CD4-positive, alpha-beta T cell (primary cell): Measurements from ENCODE around the gene PPFIBP2. TPM values are rescaled to one million over a fixed set of nuclear protein-coding genes. Genes with fewer than 3 reads are reported as not detected.

Experiments
- ATAC-seq: fragments of 200-7000 bp; cut with Tn5 transposase; one replicate; pipeline ENCODE4 v1.10.0; 2022; ENCODE audit warnings: mild to moderate bottlenecking; ENCODE audit not compliant: poor library complexity
- CTCF ChIA-PET: fragments of 350-600 bp; sonication (Branson Sonifier 250); formaldehyde crosslinking; loops from one replicate; lab custom pipeline; 2021; ENCODE audit warnings: antibody characterized with exemption, inconsistent platforms; lab: Charles Lee
- POLR2A ChIA-PET: fragments of 350-600 bp; sonication (Branson Sonifier 250); formaldehyde crosslinking; loops from one replicate; lab custom pipeline; 2021; ENCODE audit warnings: antibody characterized with exemption, inconsistent platforms; lab: Charles Lee
- DNase-seq, 14 experiments: peaks; one replicate each; pipeline ENCODE4 v3.0.0-alpha.2; 2013 to 2020; ENCODE audit warnings: mixed read lengths in 2 of 14
- H3K27ac ChIP-seq, 2 donors: one replicate each; pipeline versions ENCODE4 v1.5.1 to v1.7.0; 2013; ENCODE audit warnings: low read length in 2 of 2, low read depth in 1 of 2, mild to moderate bottlenecking in 1 of 2
- H3K27me3 ChIP-seq, 2 experiments: 1 replicate in 1 of 2; 2 replicates in 1 of 2; pipeline versions ENCODE4 v1.6.1 to v1.7.0; 2013; ENCODE audit warnings: low read length in 2 of 2, control low read depth in 1 of 2, mild to moderate bottlenecking in 1 of 2, moderate library complexity in 1 of 2; ENCODE audit not compliant: insufficient read depth in 2 of 2, control insufficient read depth in 1 of 2
- H3K36me3 ChIP-seq: one replicate; pipeline ENCODE4 v1.6.1; 2013; ENCODE audit warnings: low read length, control low read depth; ENCODE audit not compliant: insufficient read depth
- H3K4me1 ChIP-seq: one replicate; pipeline ENCODE4 v1.6.1; 2013; ENCODE audit warnings: low read length, control low read depth; ENCODE audit not compliant: insufficient read depth
- H3K4me3 ChIP-seq: one replicate; pipeline ENCODE4 v1.5.1; 2013; ENCODE audit warnings: mild to moderate bottlenecking, low read length, moderate library complexity
- H3K9me3 ChIP-seq, 2 experiments: 1 replicate in 1 of 2; 2 replicates in 1 of 2; pipeline versions ENCODE4 v1.6.1 to v1.7.0; 2013; ENCODE audit warnings: low read length in 2 of 2, mild to moderate bottlenecking in 2 of 2, control low read depth in 1 of 2, moderate library complexity in 1 of 2; ENCODE audit not compliant: control insufficient read depth in 1 of 2, insufficient read depth in 1 of 2
- H3K27ac Mint-ChIP-seq: one replicate; pipeline ENCODE4 v1.8.0; 2020; ENCODE audit warnings: mixed read lengths
- H3K27me3 Mint-ChIP-seq: one replicate; pipeline ENCODE4 v1.8.0; 2021; ENCODE audit warnings: mixed read lengths
- H3K36me3 Mint-ChIP-seq: one replicate; pipeline ENCODE4 v1.8.0; 2021; ENCODE audit warnings: low read depth, mixed read lengths
- H3K4me1 Mint-ChIP-seq: one replicate; pipeline ENCODE4 v1.8.0; 2021; ENCODE audit warnings: low read depth, mixed read lengths
- H3K4me3 Mint-ChIP-seq: one replicate; pipeline ENCODE4 v1.8.0; 2020; ENCODE audit warnings: mild to moderate bottlenecking, mixed read lengths
- H3K9me3 Mint-ChIP-seq: one replicate; pipeline ENCODE4 v1.8.0; 2020; ENCODE audit warnings: mixed read lengths
- CTCF ChIP-seq: fragments of 200-600 bp; IDR thresholded peaks from one replicate; pipeline ENCODE4 v1.8.0; 2022; ENCODE audit warnings: antibody characterized with exemption, mild to moderate bottlenecking
- intact Hi-C, 2 experiments: fragments of 100-400 bp; cut with DNase I in 1 of 2; cut with micrococcal nuclease in 1 of 2; formaldehyde crosslinking; loops; one replicate each; pipeline versions ENCODE4 v1.15.1 to v1.9.0; 2023 to 2025; cut with DNase I, micrococcal nuclease
- total RNA-seq, 174 experiments: library from RNA in 2 of 174; stranded (reverse) in 2 of 174; gene quantifications; one replicate each; pipeline ENCODE4 v1.2.3 and lab custom pipeline; 2021 to 2026

PPFIBP2 gene
- total RNA-seq, 2 experiments from 2014 or later = 27.0 to 35.9 TPM

DNA sequence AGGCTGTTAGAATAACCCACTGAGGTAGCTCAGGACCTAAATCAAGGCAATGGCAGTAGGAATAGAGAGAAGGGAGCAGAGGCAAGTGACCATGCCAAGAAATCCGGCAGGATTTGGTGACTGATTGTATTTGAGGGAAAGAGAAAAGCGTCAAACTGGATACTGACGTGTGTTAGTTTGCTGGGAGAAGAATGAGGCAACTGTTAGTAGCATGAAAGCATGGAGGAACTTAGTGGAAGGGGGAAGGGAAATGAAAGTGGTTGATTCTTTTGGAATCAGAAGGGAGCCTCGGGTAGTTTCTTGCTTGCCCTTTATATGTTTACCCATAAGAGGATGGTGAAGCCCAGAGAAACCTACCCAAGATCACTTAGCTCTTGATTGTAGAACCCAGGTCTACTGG is 8.3 kb downstream of the PPFIBP2 start:
- no peaks in the 10 kb centered on the region for H3K27me3 ChIP-seq
- H3K4me3 ChIP-seq = no peak overlapping the region
- no peaks in the 10 kb centered on the region for H3K36me3 ChIP-seq
- no peak for TF ChIP-seq CTCF
- intact Hi-C loops = loop anchor here in 1 of 2 experiments (10.0 kb wide), 1 partner anchor 767 kb away; no protein-coding TSS in a partner anchor
- POLR2A ChIA-PET = interaction anchor here (0.7 to 3.2 kb wide), 3 partner anchors 9 to 18 kb away, joined by 3 to 11 read pairs (median 4); partner anchors contain the start of gene PPFIBP2
- ATAC-seq (no peak), DNase-seq (no peak)
- peaks cover 8% of the 10 kb centered on the region for H3K4me1 ChIP-seq
- Mint-ChIP-seq H3K4me1 (peaks cover 59% of the 10 kb centered on the region), H3K27ac (no peak overlapping the region), H3K36me3 (no peaks in the 10 kb centered on the region), H3K4me3 (no peak overlapping the region), H3K9me3 (peaks cover 3% of the 10 kb centered on the region), H3K27me3 (no peaks in the 10 kb centered on the region)
- no peaks in the 10 kb centered on the region for H3K9me3 ChIP-seq
- CTCF ChIA-PET = interaction anchor here (2.2 kb wide), 1 partner anchor 9 kb away, joined by 9 read pairs; the partner anchor contains the start of gene PPFIBP2
- no peak overlapping the region for H3K27ac ChIP-seq

GRCh38 chr11:7522546-7522945 is 8.7 kb downstream of the PPFIBP2 start:
- Mint-ChIP-seq H3K4me3 (no peak overlapping the region), H3K4me1 (peaks cover 59% of the 10 kb centered on the region), H3K9me3 (peaks cover 3% of the 10 kb centered on the region), H3K27ac (no peak overlapping the region), H3K27me3 (no peaks in the 10 kb centered on the region), H3K36me3 (no peaks in the 10 kb centered on the region)
- Histone ChIP-seq H3K9me3 (no peaks in the 10 kb centered on the region), H3K36me3 (no peaks in the 10 kb centered on the region), H3K4me3 (no peak overlapping the region), H3K4me1 (peaks cover 12% of the 10 kb centered on the region), H3K27me3 (no peaks in the 10 kb centered on the region), H3K27ac (no peak overlapping the region)
- DNase-seq (no peak), ATAC-seq (no peak)
- intact Hi-C loops = loop anchor here in 1 of 2 experiments (10.0 kb wide), 1 partner anchor 768 kb away; no protein-coding TSS in a partner anchor
- POLR2A ChIA-PET = interaction anchor here (0.7 to 3.2 kb wide), 3 partner anchors 10 to 18 kb away, joined by 3 to 11 read pairs (median 4); partner anchors contain the start of gene PPFIBP2
- no peak for TF ChIP-seq CTCF
- CTCF ChIA-PET = interaction anchor here (2.2 kb wide), 1 partner anchor 9 kb away, joined by 9 read pairs; the partner anchor contains the start of gene PPFIBP2

- DNase-seq (no peak), ATAC-seq (no peak)
- H3K4me1 Mint-ChIP-seq = peaks cover 62% of the 10 kb centered on the region
- peaks cover 18% of the 10 kb centered on the region for H3K4me1 ChIP-seq
- H3K4me3 ChIP-seq = no peak overlapping the region
- intact Hi-C loops = loop anchor here in 1 of 2 experiments (10.0 kb wide), 1 partner anchor 769 kb away; no protein-coding TSS in a partner anchor
- no peak for TF ChIP-seq CTCF
- H3K36me3 ChIP-seq = no peaks in the 10 kb centered on the region
- H3K27ac ChIP-seq = no peak overlapping the region
- no peaks in the 10 kb centered on the region for H3K27me3 Mint-ChIP-seq
- no peaks in the 10 kb centered on the region for H3K27me3 ChIP-seq
- no peaks in the 10 kb centered on the region for H3K36me3 Mint-ChIP-seq
- H3K9me3 ChIP-seq = no peaks in the 10 kb centered on the region
- H3K9me3 Mint-ChIP-seq = peaks cover 1% of the 10 kb centered on the region
- POLR2A ChIA-PET = interaction anchor here (1.7 to 3.8 kb wide), 3 partner anchors 9 to 11 kb away, joined by 4 to 30 read pairs (median 11); partner anchors contain the start of gene PPFIBP2
- H3K4me3 Mint-ChIP-seq = no peak overlapping the region
- CTCF ChIA-PET = no interaction called here
- H3K27ac Mint-ChIP-seq = peak overlapping the region; percentile 73
Observed at GRCh38 chr11:7523416-7524210, 9.8 kb downstream of the PPFIBP2 start.
